ENCODE measurements around the gene ZNF133.

ZNF133 gene

DNA sequence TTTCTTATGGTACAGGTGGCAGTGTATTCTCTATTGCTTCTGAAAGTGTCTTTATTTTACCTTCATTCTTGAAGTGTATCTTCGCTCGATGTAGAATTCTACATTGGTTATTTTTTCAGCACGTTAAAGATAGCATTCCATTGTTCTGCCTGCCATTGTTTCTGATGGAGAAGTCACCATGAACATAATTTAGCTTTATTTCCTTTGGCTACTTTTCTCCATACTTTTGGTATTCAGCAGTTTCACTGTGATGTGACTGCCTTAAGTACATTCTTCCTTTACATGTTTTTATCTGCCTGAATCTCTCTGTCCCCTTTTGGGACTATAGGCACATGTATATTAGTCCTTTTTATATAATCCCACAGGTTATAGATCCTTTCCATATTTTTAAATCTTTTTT is 19.0 kb downstream of the ZNF133 start:
- TF ChIP-seq CTCF (IDR thresholded peaks at IDR 0.05; ENCODE audit: low read length, missing control alignments) = no peak

GRCh38 chr20:18310051-18310450 is 21.7 kb downstream of the ZNF133 start:
- TF ChIP-seq CTCF (IDR thresholded peaks at IDR 0.05; ENCODE audit: low read length, missing control alignments) = no peak
- no peak for DNase-seq (ENCODE audit: low read depth)
- H3K4me3 ChIP-seq (replicated peaks; ENCODE audit: low read depth, low read length) = no peak overlapping the region

More for the DNA sequence above, 19.0 kb downstream of the ZNF133 start:
- no peak for DNase-seq (ENCODE audit: low read depth)
- no peak overlapping the region for H3K4me3 ChIP-seq (replicated peaks; ENCODE audit: low read depth, low read length)

GRCh38 chr20:18310592-18310991 is 22.3 kb downstream of the ZNF133 start:
- no peak for DNase-seq (ENCODE audit: low read depth)
- H3K4me3 ChIP-seq (replicated peaks; ENCODE audit: low read depth, low read length) = no peak overlapping the region
- no peak for TF ChIP-seq CTCF (IDR thresholded peaks at IDR 0.05; ENCODE audit: low read length, missing control alignments)

GRCh38 chr20:18312723-18313122 is 24.4 kb downstream of the ZNF133 start:
- H3K4me3 ChIP-seq (replicated peaks; ENCODE audit: low read depth, low read length) = no peak overlapping the region
- DNase-seq (ENCODE audit: low read depth) = no peak
- TF ChIP-seq CTCF (IDR thresholded peaks at IDR 0.05; ENCODE audit: low read length, missing control alignments) = no peak

DNA sequence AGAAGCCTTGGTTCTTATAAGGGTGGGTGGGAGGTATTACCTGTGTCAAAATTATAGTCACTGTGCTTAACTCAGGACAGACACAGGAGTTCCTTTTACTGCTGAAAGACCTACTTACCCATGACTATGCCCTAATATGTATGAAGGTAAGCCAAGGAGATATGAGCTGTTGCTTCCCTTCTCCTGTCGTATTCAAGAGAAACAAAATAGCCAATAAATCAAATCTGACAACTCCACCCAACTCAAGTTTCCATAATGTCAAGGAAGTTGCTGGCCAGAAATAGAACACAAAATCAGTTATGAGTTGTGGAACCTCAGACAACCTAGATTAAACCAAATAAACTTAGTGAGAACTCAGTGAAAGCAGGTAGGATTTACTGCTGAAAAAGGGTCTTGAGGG is 25.1 kb downstream of the ZNF133 start:
- DNase-seq (ENCODE audit: low read depth) = no peak
- no peak overlapping the region for H3K4me3 ChIP-seq (replicated peaks; ENCODE audit: low read depth, low read length)
- no peak for TF ChIP-seq CTCF (IDR thresholded peaks at IDR 0.05; ENCODE audit: low read length, missing control alignments)

DNA sequence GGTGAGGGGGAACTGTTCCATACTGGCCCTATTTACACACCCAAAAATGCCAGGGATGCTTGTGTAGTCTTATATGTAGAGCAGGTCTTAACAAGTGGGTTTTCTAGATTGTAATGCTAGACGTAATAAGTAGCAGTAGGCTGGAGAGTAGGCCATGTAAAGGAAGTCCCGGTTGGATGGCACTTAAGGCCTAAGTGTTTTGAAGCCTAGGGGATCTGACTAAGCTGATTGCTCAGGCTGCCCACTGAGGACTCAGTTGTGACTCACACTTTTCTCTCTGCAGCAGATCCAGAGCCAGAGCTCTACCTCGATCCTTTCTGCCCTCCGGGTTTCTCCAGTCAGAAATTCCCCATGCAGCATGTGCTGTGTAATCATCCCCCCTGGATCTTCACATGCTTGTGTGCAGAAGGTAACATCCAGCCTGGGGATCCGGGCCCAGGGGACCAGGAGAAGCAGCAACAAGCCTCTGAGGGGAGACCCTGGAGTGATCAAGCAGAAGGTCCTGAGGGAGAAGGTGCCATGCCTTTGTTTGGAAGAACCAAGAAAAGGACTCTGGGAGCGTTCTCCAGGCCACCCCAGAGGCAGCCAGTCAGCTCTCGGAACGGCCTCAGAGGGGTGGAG is 26.6 kb downstream of the ZNF133 start:
- no peak overlapping the region for H3K4me3 ChIP-seq (replicated peaks; ENCODE audit: low read depth, low read length)
- peak; percentile 23 for DNase-seq (ENCODE audit: low read depth)
- TF ChIP-seq CTCF (IDR thresholded peaks at IDR 0.05; ENCODE audit: low read length, missing control alignments) = no peak

- DNase-seq (ENCODE audit: low read depth) = no peak
- H3K4me3 ChIP-seq (replicated peaks; ENCODE audit: low read depth, low read length) = no peak overlapping the region
- no peak for TF ChIP-seq CTCF (IDR thresholded peaks at IDR 0.05; ENCODE audit: low read length, missing control alignments)
Measured at GRCh38 chr20:18316166-18316565, 27.8 kb downstream of the ZNF133 start.
